HCT116 (cell line): ENCODE data around the gene VAMP2. TPM values are rescaled to one million over a fixed set of nuclear protein-coding genes. Genes with fewer than 3 reads are reported as not detected.
A peak's percentile ranks its signal among the peaks of the same experiment; 100 is the strongest.

Source experiments
- ATAC-seq: fragments of 200-7000 bp; cut with Tn5 transposase; 2 replicates; pipeline ENCODE4 v1.9.1; 2020; ENCODE audit warnings: mild to moderate bottlenecking, moderate library complexity
- BruUV-seq: library from RNA; stranded (reverse); fragments of 400-500 nt; replicated peaks from 2 replicates; lab custom pipeline; 2021; lab: Mats Ljungman, UMichigan
- CTCF ChIA-PET: fragments of 300-600 bp; sonication (Branson Sonifier 250); formaldehyde crosslinking; loops from one replicate; lab custom pipeline; 2021; ENCODE audit warnings: antibody characterized with exemption; lab: Charles Lee
- POLR2A ChIA-PET: fragments of 300-600, 350-600 bp; sonication (Branson Sonifier 250); formaldehyde crosslinking; loops from one replicate; lab custom pipeline; 2021; ENCODE audit warnings: antibody characterized with exemption; lab: Charles Lee
- RAD21 ChIA-PET, 2 experiments: fragments of 300-600 bp; sonication (Branson Sonifier 250); formaldehyde crosslinking; loops; one replicate each; lab custom pipeline; 2023; ENCODE audit warnings: low total read pairs in 2 of 2; ENCODE audit not compliant: uncharacterized antibody in 2 of 2, unreplicated experiment in 2 of 2, low non-redundant PET in 1 of 2; lab: Charles Lee
- DNase-seq: peaks from one replicate; pipeline ENCODE4 v3.0.0-alpha.2; 2010; ENCODE audit warnings: low read depth, low spot score
- H2AFZ ChIP-seq: fragments of 200-600 bp; shearing (Covaris generic), sonication (generic); 2 replicates; pipeline ENCODE4 v1.6.1; 2017; ENCODE audit warnings: low read depth, mixed run types, mixed read lengths, antibody characterized with exemption, low read length; ENCODE audit not compliant: poor library complexity, severe bottlenecking
- H3K27ac ChIP-seq: 2 replicates; pipeline ENCODE4 v1.5.1; 2012; ENCODE audit warnings: low read depth, low read length
- H3K27me3 ChIP-seq: fragments of 200-600 bp; sonication (generic); 2 replicates; pipeline ENCODE4 v1.6.1; 2016; ENCODE audit warnings: mixed run types, low read length, mixed read lengths; ENCODE audit not compliant: insufficient read depth
- H3K36me3 ChIP-seq, 2 experiments: fragments of 200-500 bp in 1 of 2; fragments of 200-600 bp in 1 of 2; sonication (Bioruptor generic) in 1 of 2; sonication (generic) in 1 of 2; 2 replicates each; pipeline versions ENCODE4 v1.5.1 to v1.6.1; 2014 to 2016; ENCODE audit warnings: low read length in 2 of 2, inconsistent platforms in 1 of 2, mixed read lengths in 1 of 2, mixed run types in 1 of 2; ENCODE audit not compliant: insufficient read depth in 2 of 2, control insufficient read depth in 1 of 2
- H3K4me1 ChIP-seq, 2 experiments: fragments of 200-600 bp in 1 of 2; sonication (generic) in 1 of 2; 2 replicates each; pipeline versions ENCODE4 v1.5.1 to v1.6.1; 2012 to 2017; ENCODE audit warnings: low read length in 2 of 2, inconsistent platforms in 1 of 2, mild to moderate bottlenecking in 1 of 2, mixed read lengths in 1 of 2, mixed run types in 1 of 2, moderate library complexity in 1 of 2; ENCODE audit not compliant: insufficient read depth in 2 of 2, control insufficient read depth in 1 of 2
- H3K4me2 ChIP-seq: fragments of 200-600 bp; sonication (generic); 2 replicates; pipeline ENCODE4 v1.6.1; 2017; ENCODE audit warnings: mixed run types, low read length, mixed read lengths
- H3K4me3 ChIP-seq, 2 experiments: fragments of 200-600 bp in 1 of 2; sonication (generic) in 1 of 2; replicated peaks in 1 of 2; 2 replicates each; pipeline ENCODE4 v1.5.1; 2011 to 2016; ENCODE audit warnings: low read length in 2 of 2, control low read depth in 1 of 2, low read depth in 1 of 2, mild to moderate bottlenecking in 1 of 2, mixed read lengths in 1 of 2, mixed run types in 1 of 2
- H3K79me2 ChIP-seq: fragments of 200-600 bp; sonication (generic); 2 replicates; pipeline ENCODE4 v1.6.1; 2017; ENCODE audit warnings: mild to moderate bottlenecking, mixed run types, low read length, moderate library complexity, mixed read lengths; ENCODE audit not compliant: insufficient read depth
- H3K9ac ChIP-seq: fragments of 200-600 bp; sonication (generic); 2 replicates; pipeline ENCODE4 v1.6.1; 2016; ENCODE audit warnings: low read length, mixed read lengths
- H3K9me2 ChIP-seq: fragments of 200-600 bp; sonication (generic), shearing (Covaris generic); 2 replicates; pipeline ENCODE4 v1.6.1; 2017; ENCODE audit warnings: mixed run types, mild to moderate bottlenecking, moderate library complexity; ENCODE audit not compliant: insufficient read depth
- H3K9me3 ChIP-seq, 2 experiments: fragments of 200-500 bp in 1 of 2; fragments of 200-600 bp in 1 of 2; sonication (Bioruptor generic) in 1 of 2; sonication (generic) in 1 of 2; 2 replicates each; pipeline ENCODE4 v1.6.1; 2014 to 2017; ENCODE audit warnings: low read length in 2 of 2, mixed read lengths in 2 of 2, inconsistent platforms in 1 of 2, low read depth in 1 of 2, mild to moderate bottlenecking in 1 of 2, mixed run types in 1 of 2, moderate library complexity in 1 of 2; ENCODE audit not compliant: control insufficient read depth in 1 of 2, insufficient read depth in 1 of 2
- H4K20me1 ChIP-seq: fragments of 200-600 bp; sonication (generic), shearing (Covaris generic); 2 replicates; pipeline ENCODE4 v1.6.1; 2017; ENCODE audit warnings: mixed run types, mild to moderate bottlenecking, moderate library complexity; ENCODE audit not compliant: insufficient read depth
- CBX3 ChIP-seq: IDR thresholded peaks from 2 replicates; pipeline ENCODE4 v1.6.1; 2012; ENCODE audit warnings: low read depth
- EGR1 ChIP-seq: IDR thresholded peaks from 2 replicates; pipeline ENCODE4 v1.6.1; 2012; ENCODE audit warnings: low read depth
- EZH2 ChIP-seq: fragments of 200-600 bp; sonication (generic); IDR thresholded peaks from 2 replicates; pipeline ENCODE4 v1.6.1; 2017; ENCODE audit warnings: antibody characterized with exemption, mixed run types
- FOSL1 ChIP-seq: IDR thresholded peaks from 2 replicates; pipeline ENCODE4 v1.6.1; 2012; ENCODE audit warnings: low read depth
- JUND ChIP-seq: IDR thresholded peaks from 2 replicates; pipeline ENCODE4 v1.6.1; 2012
- POLR2A ChIP-seq: IDR thresholded peaks from 2 replicates; pipeline ENCODE4 v1.7.0; 2011; ENCODE audit warnings: borderline replicate concordance; ENCODE audit not compliant: insufficient read depth, insufficient read length; ENCODE audit errors: extremely low read depth
- POLR2AphosphoS5 ChIP-seq: IDR thresholded peaks from 2 replicates; pipeline ENCODE4 v1.6.1; 2011; ENCODE audit warnings: mild to moderate bottlenecking, low read depth, low read length, moderate library complexity
- SP1 ChIP-seq: IDR thresholded peaks from 2 replicates; pipeline ENCODE4 v1.6.1; 2012; ENCODE audit warnings: low read depth
- SRF ChIP-seq: IDR thresholded peaks from 2 replicates; pipeline ENCODE4 v1.6.1; 2012; ENCODE audit warnings: low read depth
- ZFX ChIP-seq: fragments of 450-650 bp; IDR thresholded peaks from 2 replicates; pipeline ENCODE4 v1.6.1; 2017
- intact Hi-C: fragments of 100-400 bp; cut with micrococcal nuclease; formaldehyde crosslinking; loops from 2 replicates; pipeline ENCODE4 v1.10.0; 2022
- total RNA-seq: library from RNA; stranded (reverse); gene quantifications from one replicate; pipeline ENCODE4 v1.2.1, GENCODE V29; 2021; ENCODE audit not compliant: unreplicated experiment
- TF ChIP-seq, protein P1 (sequence below): IDR thresholded peaks from 2 replicates; pipeline ENCODE4 v1.6.1; 2012

VAMP2 gene
- total RNA-seq, 1 experiment from 2014 or later, result 35.9 TPM

DNA sequence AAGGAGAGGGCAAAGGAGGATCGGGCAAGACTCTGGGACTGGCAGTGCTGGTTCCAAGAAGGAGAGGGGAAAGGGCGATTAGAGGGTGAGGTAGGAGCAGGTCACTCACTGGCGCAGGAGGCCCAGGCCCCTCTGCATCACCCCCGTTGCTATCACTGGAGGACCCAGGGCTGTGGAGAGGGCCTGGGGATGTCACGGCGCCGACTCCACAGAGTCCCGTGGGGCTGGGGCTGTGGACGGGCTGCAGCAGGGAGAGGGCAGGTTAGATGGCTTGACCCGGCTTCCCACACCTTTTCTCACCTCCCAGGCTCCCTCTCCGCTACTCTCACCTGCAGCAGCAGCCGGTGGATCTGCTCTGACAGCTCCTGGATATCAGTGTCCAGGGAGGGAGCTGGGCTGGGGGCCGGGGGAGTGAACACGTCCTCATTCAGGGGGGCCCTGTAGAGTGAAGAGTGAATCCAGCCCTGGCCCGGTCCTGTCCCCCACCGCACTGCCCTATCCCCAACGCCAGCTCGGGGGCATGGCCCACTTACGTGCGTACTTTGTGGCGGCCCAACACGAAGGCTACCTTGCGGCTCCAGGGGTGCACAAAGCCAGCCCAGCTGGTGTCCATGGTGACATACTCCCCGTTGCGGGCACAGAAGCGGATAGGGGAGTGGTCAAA is 15.5 kb downstream of the VAMP2 start:
- CTCF ChIA-PET, result no interaction called here
- no peak overlapping the region for H3K4me3 ChIP-seq
- H3K27me3 ChIP-seq, result no peaks in the 10 kb centered on the region
- H3K27ac ChIP-seq, result peak overlapping the region; percentile 18; the same call in 1 of the 2 replicates
- H3K4me1 ChIP-seq, result peaks cover 6 to 19% of the 10 kb centered on the region in 2 experiments
- TF ChIP-seq POLR2AphosphoS5 (no peak), FOSL1 (no peak), JUND (no peak), POLR2A (no peak), CBX3 (no peak), EZH2 (no peak), ZFX (no peak), SP1 (no peak), SRF (no peak), EGR1 (no peak)
- TF ChIP-seq, protein P1, sequence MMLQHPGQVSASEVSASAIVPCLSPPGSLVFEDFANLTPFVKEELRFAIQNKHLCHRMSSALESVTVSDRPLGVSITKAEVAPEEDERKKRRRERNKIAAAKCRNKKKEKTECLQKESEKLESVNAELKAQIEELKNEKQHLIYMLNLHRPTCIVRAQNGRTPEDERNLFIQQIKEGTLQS, result no peak
- peaks cover 46 to 65% of the 10 kb centered on the region in 2 experiments for H3K36me3 ChIP-seq
- H3K4me2 ChIP-seq, result no peak overlapping the region
- intact Hi-C loops, result no loop called here
- POLR2A ChIA-PET, result interaction anchor here (1.0 kb wide), 1 partner anchor 8 kb away, joined by 3 read pairs; no protein-coding TSS in a partner anchor
- no peak overlapping the region for H2AFZ ChIP-seq
- H3K9me2 ChIP-seq, result no peaks in the 10 kb centered on the region
- no peak overlapping the region for H3K9ac ChIP-seq
- BruUV-seq, result no TSS peak
- no peaks in the 10 kb centered on the region for H3K9me3 ChIP-seq
- RAD21 ChIA-PET, result no interaction called here
- ATAC-seq, result no peak
- no peaks in the 10 kb centered on the region for H4K20me1 ChIP-seq
- H3K79me2 ChIP-seq, result peaks cover 26% of the 10 kb centered on the region
- DNase-seq, result no peak
